ENCODE data around the gene HOXA13. TPM values are rescaled to one million over a fixed set of nuclear protein-coding genes. Genes with fewer than 3 reads are reported as not detected.

HOXA13 gene
- total and polyA plus RNA-seq, 2 donors (not counting 1 experiment from before 2014, with no cell fraction given), result not detected

GRCh38 chr7:27184337-27185012 lies 15.4 kb downstream of the HOXA13 start:
- H2AFZ ChIP-seq (ENCODE audit: insufficient read depth, low read depth, low read length, poor library complexity, severe bottlenecking), result peak overlapping the region; percentile 36

More at GRCh38 chr7:27184337-27185012, 15.4 kb downstream of the HOXA13 start:
- peaks cover 37% of the 10 kb centered on the region for H3K4me1 Mint-ChIP-seq
- DNase-seq (peak; percentile 68), ATAC-seq (ENCODE audit: low read depth) (peak; percentile 23)
- peak overlapping the region; percentile 71 for H3K4me2 ChIP-seq (replicated peaks; ENCODE audit: low read depth, low read length, poor library complexity, severe bottlenecking)
- intact Hi-C loops (cut with micrococcal nuclease), result loop anchor here (1.0 to 5.0 kb wide), 3 partner anchors 11 to 32 kb away; partner anchors contain the start of gene HOXA3
- peak overlapping the region; percentile 77 for H3K27ac Mint-ChIP-seq
- WGBS (ENCODE audit: insufficient coverage), result 3% methylated on average over 72 of the region's 72 CpGs
- H3K9ac ChIP-seq (ENCODE audit: low read length), result peak overlapping the region; percentile 26
- no peak overlapping the region for H3K27ac ChIP-seq (ENCODE audit: low read length in 2 of 2)
- H3K9me3 ChIP-seq (ENCODE audit: control extremely low read depth in 1 of 3, control insufficient read depth in 2 of 3, insufficient read depth in 1 of 3, low read length in 2 of 3), result peaks cover 0 to 75% (median 9%) of the 10 kb centered on the region in 3 donors
- H3K27me3 Mint-ChIP-seq, result peaks cover 75% of the 10 kb centered on the region
- no peaks in the 10 kb centered on the region for H3K36me3 ChIP-seq (replicated peaks in 1 of 2; ENCODE audit: control extremely low read depth in 1 of 2, control insufficient read depth in 1 of 2, extremely low read depth in 1 of 2, insufficient read depth in 2 of 2, low read length in 1 of 2)
- ChIA-PET CTCF (interaction anchor here (1.5 to 3.1 kb wide), 2 partner anchors 15 to 24 kb away, joined by 9 to 11 read pairs; partner anchors contain the start of gene HOXA13), POLR2A (no interaction called here)
- H3K27me3 ChIP-seq (replicated peaks in 1 of 4; ENCODE audit: control extremely low read depth in 1 of 4, control insufficient read depth in 3 of 4, insufficient read depth in 4 of 4, low read length in 3 of 4), result peaks cover 0 to 96% (median 79%) of the 10 kb centered on the region in 4 experiments
- no peaks in the 10 kb centered on the region for H4K20me1 ChIP-seq (ENCODE audit: control insufficient read depth, insufficient read depth, low read length, poor library complexity, severe bottlenecking)
- peak overlapping the region; percentile 78 for H3K4me3 Mint-ChIP-seq
- H3K9me3 Mint-ChIP-seq (ENCODE audit: insufficient read depth), result no peaks in the 10 kb centered on the region
- H3K79me2 ChIP-seq (ENCODE audit: control insufficient read depth, insufficient read depth, low read length), result no peaks in the 10 kb centered on the region
- TF ChIP-seq CTCF (IDR thresholded peaks at IDR 0.05) (no peak), EZH2 (IDR thresholded peaks at IDR 0.05; ENCODE audit: borderline replicate concordance, insufficient read depth, low read depth, low read length, poor library complexity, severe bottlenecking) (peak; percentile 13)
- peak overlapping the region in 4 of 5 experiments; percentile 11 to 28 (median 19) for H3K4me3 ChIP-seq (ENCODE audit: control extremely low read depth in 1 of 5, extremely low read depth in 1 of 5, insufficient read depth in 1 of 5, low read depth in 2 of 5, low read length in 4 of 5)
- peaks cover 55 to 69% of the 10 kb centered on the region in 2 donors for H3K4me1 ChIP-seq (ENCODE audit: control insufficient read depth in 2 of 2, insufficient read depth in 2 of 2, low read length in 2 of 2)
